HG02981 (cell line): ENCODE results near the gene CD4.
"Not testable (repeated sequence)": the region's sequence is repeated elsewhere in the genome, so short reads cannot be mapped to it uniquely, and the experiment has no call there.

Experiments
- ATAC-seq: cut with Tn5 transposase; IDR thresholded peaks from one replicate; pipeline ENCODE4 v1.9.1; 2021; ENCODE audit warnings: mild to moderate bottlenecking, moderate library complexity; ENCODE audit not compliant: unreplicated experiment

The CD4 gene

GRCh38 chr12:6788972-6789924 is at the start of gene CD4:
Gene CD4 (plus strand): TSS chr12:6789528. CDS start chr12:6800139, 10,611 bp downstream.
- no peak for ATAC-seq

- not testable (repeated sequence) for ATAC-seq
Measured at GRCh38 chr12:6742080-6742479, 47.2 kb upstream of the CD4 start.

- ATAC-seq, result no peak
Measured at GRCh38 chr12:6742834-6743233, 46.5 kb upstream of the CD4 start.

DNA sequence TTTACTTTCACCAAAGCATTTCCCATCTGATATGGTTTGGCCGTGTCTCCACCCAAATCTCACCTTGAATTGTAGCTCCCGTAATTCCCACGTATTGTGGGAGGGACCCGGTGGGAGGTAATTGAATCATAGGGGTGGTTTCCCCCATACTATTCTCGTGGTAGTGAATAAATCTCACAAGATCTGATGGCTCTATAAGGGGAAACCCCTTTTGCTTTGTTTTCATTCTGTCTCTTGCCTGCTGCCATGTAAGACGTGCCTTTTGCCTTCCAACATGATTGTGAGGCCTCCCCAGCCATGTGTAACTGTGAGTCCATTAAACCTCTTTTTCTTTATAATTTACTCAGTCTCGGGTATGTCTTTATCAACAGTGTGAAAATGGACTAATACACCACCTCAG is 46.0 kb upstream of the CD4 start:
- not testable (repeated sequence) for ATAC-seq

- no peak for ATAC-seq
Measured at GRCh38 chr12:6745741-6746525, 43.4 kb upstream of the CD4 start.

GRCh38 chr12:6747216-6747615 is 42.1 kb upstream of the CD4 start:
- ATAC-seq, result no peak

DNA sequence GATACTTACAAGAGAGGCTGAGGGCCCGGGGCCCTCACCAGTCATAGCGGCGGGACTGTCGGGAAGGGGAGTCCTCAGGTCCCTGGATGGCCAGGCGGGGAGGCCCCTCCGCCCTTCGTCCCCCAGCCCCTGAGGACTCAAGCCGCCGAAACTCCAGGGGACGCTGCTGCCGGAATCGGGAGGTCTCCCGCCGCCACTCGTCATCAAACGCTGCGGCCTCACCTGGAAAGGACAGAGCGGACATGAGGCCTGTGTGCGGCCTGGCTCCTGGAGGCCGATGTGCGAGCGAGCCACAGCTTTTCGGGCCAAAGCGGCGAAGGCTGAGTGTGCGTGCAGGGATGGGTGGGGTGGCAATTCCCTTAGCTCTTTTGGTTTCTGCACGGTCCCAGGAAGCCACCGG is 40.6 kb upstream of the CD4 start:
- ATAC-seq, result no peak

GRCh38 chr12:6750506-6750905 is 38.8 kb upstream of the CD4 start:
- no peak for ATAC-seq

- ATAC-seq, result no peak
Measured at GRCh38 chr12:6751767-6752166, 37.6 kb upstream of the CD4 start.

DNA sequence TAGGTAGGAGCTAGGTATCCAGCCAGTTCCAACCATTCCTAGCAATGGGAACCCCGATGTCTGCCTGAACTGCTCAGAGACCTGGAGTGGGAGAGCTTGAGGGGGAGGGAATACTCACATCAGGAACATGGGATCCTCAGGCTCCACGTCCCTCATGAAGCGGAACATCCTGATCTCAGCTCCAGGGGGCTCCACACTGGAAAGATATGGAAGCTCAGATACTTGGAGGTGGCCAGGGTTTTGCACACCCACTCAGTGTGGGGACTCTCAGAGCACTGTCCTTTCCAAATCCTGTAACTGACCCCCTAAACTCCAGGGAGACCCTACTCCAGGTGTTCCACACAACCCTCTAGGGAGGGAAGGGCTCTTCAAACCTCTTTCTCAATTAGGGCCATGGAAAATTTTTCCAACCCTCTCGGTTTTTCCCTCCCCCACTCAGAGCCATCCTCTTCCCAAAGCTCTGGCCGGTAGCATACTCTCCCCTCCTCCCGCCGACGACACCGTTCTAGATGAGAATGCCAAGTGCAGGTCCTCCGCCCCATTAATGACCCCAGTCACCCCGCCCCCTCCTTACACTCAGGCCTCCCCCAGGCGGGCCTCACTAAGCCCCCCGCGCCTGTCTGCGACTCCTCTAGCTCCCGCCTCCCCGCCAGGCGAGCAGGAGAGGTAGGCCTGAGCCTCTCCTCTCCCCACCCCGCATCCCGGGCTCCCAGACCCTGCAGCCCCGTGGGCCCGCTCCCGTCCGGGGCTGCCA is 37.0 kb upstream of the CD4 start:
- no peak for ATAC-seq

GRCh38 chr12:6752921-6753771 is 36.2 kb upstream of the CD4 start, which contains the start of gene MLF2:
Gene MLF2 (minus strand): TSS chr12:6753141. CDS start chr12:6752334, 807 bp downstream.
- ATAC-seq, result peak; percentile 89

DNA sequence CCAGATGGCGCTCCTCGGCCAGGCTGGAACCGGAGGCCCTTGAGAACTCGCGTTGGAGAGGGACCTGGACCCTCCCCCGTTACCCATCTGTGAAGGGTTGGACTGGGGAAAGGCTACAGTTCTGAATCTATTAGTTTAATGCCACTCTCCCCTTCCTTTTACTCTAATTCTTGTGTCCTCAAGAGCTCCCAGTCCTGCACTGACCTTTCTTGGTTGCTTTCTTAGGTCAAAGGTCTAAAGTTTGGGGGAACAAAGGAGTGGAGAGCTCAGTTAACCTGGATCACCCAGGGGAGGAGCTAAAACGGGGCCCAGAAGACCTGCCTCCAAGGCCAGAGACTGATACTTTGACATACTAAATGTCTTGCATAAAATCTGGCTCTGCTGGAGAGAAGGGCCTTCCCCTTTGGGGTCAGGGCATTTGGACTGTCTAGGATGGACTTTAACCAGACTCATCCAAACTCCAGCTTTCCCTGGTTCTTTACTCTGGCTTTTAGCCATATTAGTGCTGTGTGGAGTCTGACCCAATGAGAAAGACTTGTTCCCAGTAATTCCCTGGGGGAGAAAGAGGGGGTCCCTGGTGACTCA is 35.5 kb upstream of the CD4 start:
- no peak for ATAC-seq

DNA sequence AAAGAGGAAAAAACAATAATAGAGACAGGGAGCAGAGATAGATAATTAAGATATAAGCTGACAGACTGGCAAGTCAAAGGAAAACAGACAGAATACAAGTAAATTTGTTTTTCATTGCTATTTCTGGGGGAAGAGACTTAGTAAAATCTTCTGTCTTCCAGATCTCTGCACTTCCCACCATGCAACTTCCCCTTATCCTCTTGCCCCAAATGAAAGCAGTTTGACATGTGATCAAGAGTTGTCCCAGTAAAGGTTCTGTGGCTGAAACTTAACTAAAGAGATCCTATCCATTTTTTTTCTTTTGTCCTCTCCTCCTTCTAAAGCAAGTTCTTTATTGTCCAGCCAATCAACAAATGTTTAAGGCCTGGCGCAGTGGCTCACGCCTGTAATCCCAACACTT is 34.9 kb upstream of the CD4 start:
- ATAC-seq, result no peak

DNA sequence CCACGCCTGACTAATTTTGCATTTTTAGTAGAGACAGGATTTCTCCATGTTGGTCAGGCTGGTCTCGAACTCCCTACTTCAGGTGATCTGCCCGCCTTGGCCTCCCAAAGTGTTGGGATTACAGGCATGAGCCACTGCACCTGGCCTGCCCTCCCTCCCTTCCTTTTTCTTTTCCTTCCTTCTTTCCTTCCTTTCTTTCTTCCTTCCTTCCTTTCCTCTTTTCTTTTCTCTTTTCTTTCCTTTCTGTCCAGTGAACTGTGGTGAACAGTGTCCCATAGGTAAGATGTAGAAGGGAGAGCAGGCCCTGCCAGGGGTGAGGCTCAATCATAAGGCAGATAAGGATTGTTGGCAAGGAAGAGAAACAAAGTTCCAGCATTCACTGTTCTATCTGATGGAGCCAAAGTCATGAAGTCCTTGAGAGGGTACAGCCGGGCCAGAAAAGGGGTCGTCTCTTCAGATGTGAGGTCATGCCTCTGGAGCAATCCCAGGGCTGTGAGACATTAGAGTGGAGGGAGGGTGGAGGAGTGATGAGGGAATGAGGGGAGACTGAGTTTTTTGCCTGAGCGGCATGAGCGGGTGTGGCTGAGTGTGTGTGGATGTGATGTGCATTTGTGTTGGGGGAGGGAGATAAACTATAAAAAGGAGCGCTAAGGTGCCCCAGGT is 32.2 kb upstream of the CD4 start:
- ATAC-seq, result no peak

- ATAC-seq, result no peak
Measured at GRCh38 chr12:6758506-6759095, 30.7 kb upstream of the CD4 start.

DNA sequence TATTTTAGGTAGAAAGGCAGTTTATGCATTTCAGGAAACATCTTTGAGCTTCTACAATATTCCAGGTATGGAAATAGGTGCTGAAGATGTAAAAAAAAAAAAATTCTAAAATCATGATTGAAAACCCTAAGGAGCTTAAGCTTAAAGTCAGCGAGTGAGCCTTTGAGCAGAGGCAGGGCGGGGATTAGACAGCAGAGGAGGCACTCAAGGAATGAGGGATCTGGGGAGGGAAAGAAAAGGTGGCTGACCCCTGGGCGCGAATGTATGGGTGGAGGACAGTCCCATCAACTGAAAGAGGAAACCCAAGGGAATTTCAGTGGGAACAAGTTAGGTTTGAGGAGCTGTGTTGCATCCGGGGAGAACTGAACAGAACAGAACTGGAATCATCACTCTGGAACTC is 29.6 kb upstream of the CD4 start:
- no peak for ATAC-seq

DNA sequence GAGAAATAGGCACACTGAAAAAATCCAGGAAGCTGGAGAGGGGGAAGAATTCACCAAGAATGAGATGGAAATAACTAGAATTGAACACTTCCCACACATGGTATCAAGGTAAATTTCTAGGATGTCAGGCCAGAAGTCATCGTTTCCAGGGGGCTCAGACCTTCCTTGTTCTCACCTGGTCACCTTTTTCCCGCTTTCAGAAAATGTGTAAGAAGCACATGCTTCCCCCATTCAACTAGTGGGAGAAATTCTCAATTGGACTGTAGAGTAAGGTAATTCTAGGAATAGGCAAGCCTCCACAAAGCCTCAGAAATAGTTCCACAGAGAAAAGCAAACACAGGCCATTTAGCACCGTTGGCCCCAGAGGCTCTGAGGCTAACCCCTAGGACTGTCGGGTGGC is 25.9 kb upstream of the CD4 start:
- ATAC-seq, result no peak

- ATAC-seq, result peak; percentile 87
Measured at GRCh38 chr12:6764011-6764828, 25.1 kb upstream of the CD4 start.
